22Rv1 (cell line): ENCODE results near the gene RNU6-9.

Experiments
- CTCF ChIP-seq: fragments of 450-650 bp; IDR thresholded peaks from 2 replicates; pipeline ENCODE4 v1.5.1; 2017; ENCODE audit warnings: mild to moderate bottlenecking
- ZFX ChIP-seq: fragments of 450-650 bp; IDR thresholded peaks from 2 replicates; pipeline ENCODE4 v1.6.1; 2017; ENCODE audit warnings: antibody characterized with exemption, borderline replicate concordance

GRCh38 chr19:844546-844971 lies 48.7 kb upstream of the RNU6-9 start:
- no peak for TF ChIP-seq CTCF
- TF ChIP-seq ZFX = no peak
